GM19240 (cell line): ENCODE data around the gene TSHZ2.

ENCODE experiments used
- DNase-seq: peaks from one replicate; pipeline ENCODE4 v3.0.0; 2011; ENCODE audit warnings: low spot score; ENCODE audit not compliant: insufficient read length

The TSHZ2 gene

GRCh38 chr20:52972190-52972937 is at the start of gene TSHZ2:
Gene TSHZ2, plus strand, starts transcription at chr20:52972358. Its CDS starts 936 bp downstream, at chr20:52973294.
- no peak for DNase-seq

- DNase-seq = no peak
Measured at GRCh38 chr20:52922436-52922835, 49.7 kb upstream of the TSHZ2 start.

- DNase-seq = no peak
Measured at GRCh38 chr20:52923123-52923937, 48.8 kb upstream of the TSHZ2 start.

- DNase-seq = no peak
Measured at GRCh38 chr20:52924411-52925271, 47.5 kb upstream of the TSHZ2 start.

- no peak for DNase-seq
Measured at GRCh38 chr20:52926505-52926904, 45.7 kb upstream of the TSHZ2 start.

- DNase-seq = no peak
Measured at GRCh38 chr20:52933867-52934266, 38.3 kb upstream of the TSHZ2 start.

- no peak for DNase-seq
Measured at GRCh38 chr20:52936351-52937340, 35.5 kb upstream of the TSHZ2 start.

- no peak for DNase-seq
Measured at GRCh38 chr20:52937591-52938100, 34.5 kb upstream of the TSHZ2 start.

GRCh38 chr20:52939141-52939540 is 33.0 kb upstream of the TSHZ2 start:
- no peak for DNase-seq

- DNase-seq = no peak
Measured at GRCh38 chr20:52941808-52942207, 30.4 kb upstream of the TSHZ2 start.

GRCh38 chr20:52943185-52943841 is 28.8 kb upstream of the TSHZ2 start:
- DNase-seq = no peak

GRCh38 chr20:52945268-52945667 is 26.9 kb upstream of the TSHZ2 start:
- no peak for DNase-seq

- no peak for DNase-seq
Measured at GRCh38 chr20:52945862-52946522, 26.2 kb upstream of the TSHZ2 start.

GRCh38 chr20:52948491-52948890 is 23.7 kb upstream of the TSHZ2 start:
- DNase-seq = no peak

GRCh38 chr20:52953020-52953419 is 19.1 kb upstream of the TSHZ2 start:
- no peak for DNase-seq

GRCh38 chr20:52954849-52955248 is 17.3 kb upstream of the TSHZ2 start:
- DNase-seq = no peak

- no peak for DNase-seq
Measured at GRCh38 chr20:52958211-52958610, 13.9 kb upstream of the TSHZ2 start.

- no peak for DNase-seq
Measured at GRCh38 chr20:52959125-52959524, 13.0 kb upstream of the TSHZ2 start.

- no peak for DNase-seq
Measured at GRCh38 chr20:52962183-52962582, 10.0 kb upstream of the TSHZ2 start.
